ENCODE results near the gene MYF5.

Gene MYF5

DNA sequence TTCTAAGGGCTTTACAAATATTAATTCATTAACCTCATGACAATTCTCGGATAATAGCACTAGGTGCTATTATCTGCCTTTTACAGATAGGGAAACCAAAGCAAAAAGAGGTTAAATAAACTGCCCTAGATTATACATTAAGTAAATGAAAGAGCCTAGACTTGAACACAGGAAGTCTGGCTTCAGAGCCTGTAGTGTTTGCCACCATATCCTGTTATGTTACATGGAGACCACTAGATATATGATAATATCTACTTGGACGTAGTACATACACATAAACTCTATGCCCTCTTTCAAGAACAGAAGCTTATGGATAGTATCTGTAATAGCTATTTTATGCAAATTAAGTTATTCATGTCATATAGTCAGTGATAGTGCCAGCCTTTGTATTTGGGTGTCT, 26.2 kb upstream of the MYF5 start:
- Histone ChIP-seq H3K4me1 (ENCODE audit: control insufficient read depth, insufficient read depth, low read length) (no peaks in the 10 kb centered on the region), H3K9me3 (ENCODE audit: control insufficient read depth, low read length) (no peaks in the 10 kb centered on the region), H3K27me3 (ENCODE audit: control insufficient read depth, insufficient read depth, low read length, poor library complexity, severe bottlenecking) (no peaks in the 10 kb centered on the region), H3K4me3 (ENCODE audit: insufficient read depth, low read depth, low read length) (no peak overlapping the region), H3K36me3 (ENCODE audit: control insufficient read depth, insufficient read depth, low read length) (no peaks in the 10 kb centered on the region), H3K27ac (ENCODE audit: insufficient read depth, low read depth, low read length, poor library complexity, severe bottlenecking) (no peak overlapping the region)
- 100% methylated on average over 1 of the region's 2 CpGs; no CpG with 5 or more reads in 1 of the 2 experiments for WGBS, 2 experiments

DNA sequence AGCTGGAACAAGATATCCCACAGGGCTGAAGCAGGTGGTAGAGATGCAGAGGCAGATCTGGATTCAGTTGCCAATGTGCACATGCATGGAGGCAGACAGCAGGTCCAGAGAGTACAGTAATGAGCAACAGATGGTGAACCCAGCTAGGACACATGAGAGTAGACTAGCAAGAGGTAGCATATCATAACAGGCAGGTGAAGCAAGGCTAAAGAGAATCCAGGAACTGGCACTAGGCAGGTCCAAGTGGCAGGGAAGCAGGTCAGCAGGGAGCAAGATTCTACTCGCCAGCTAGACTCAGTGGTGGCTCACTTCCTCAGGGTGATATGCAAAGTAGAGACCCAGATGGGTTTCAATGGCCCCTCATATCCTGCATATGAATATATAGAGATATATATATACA, 24.6 kb upstream of the MYF5 start:
- H3K27ac ChIP-seq (ENCODE audit: insufficient read depth, low read depth, low read length, poor library complexity, severe bottlenecking) = no peak overlapping the region
- H3K4me1 ChIP-seq (ENCODE audit: control insufficient read depth, insufficient read depth, low read length) = no peaks in the 10 kb centered on the region
- H3K27me3 ChIP-seq (ENCODE audit: control insufficient read depth, insufficient read depth, low read length, poor library complexity, severe bottlenecking) = no peaks in the 10 kb centered on the region
- H3K4me3 ChIP-seq (ENCODE audit: insufficient read depth, low read depth, low read length) = no peak overlapping the region
- H3K9me3 ChIP-seq (ENCODE audit: control insufficient read depth, low read length) = no peaks in the 10 kb centered on the region
- 75 to 86% methylated on average over 1 of the region's 1 CpG for WGBS, 2 experiments
- no peaks in the 10 kb centered on the region for H3K36me3 ChIP-seq (ENCODE audit: control insufficient read depth, insufficient read depth, low read length)

DNA sequence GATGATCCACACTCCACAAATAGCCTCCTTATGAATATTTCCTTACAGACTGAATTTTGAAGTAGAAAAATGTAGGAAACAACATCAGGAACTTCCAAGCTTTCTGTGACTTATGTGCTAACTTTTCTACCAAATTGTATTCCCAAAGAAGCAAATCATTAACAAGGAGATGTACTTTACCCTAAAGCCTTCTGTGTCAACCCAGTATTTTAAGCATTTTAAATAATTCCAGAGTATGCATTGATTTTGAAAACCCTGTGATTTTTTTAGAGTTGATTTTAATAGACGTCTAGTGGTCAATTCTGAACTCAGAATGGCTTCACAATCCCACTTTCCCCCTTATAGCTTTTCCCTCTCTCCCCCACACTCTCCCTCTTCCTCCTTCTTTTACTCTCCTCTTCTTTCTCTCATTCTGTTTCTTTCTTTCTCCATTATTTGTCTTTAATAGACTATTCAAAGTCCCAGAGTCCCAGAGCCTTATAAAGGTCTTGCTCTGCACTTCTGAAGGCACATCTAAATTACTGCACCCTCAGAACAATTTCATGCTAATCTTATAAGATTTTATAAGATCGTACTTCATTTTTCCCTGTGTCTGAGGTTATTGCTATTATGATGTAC, 19.3 kb upstream of the MYF5 start:
- H3K4me1 ChIP-seq (ENCODE audit: control insufficient read depth, insufficient read depth, low read length) = no peaks in the 10 kb centered on the region
- no peak overlapping the region for H3K4me3 ChIP-seq (ENCODE audit: insufficient read depth, low read depth, low read length)
- no peak overlapping the region for H3K27ac ChIP-seq (ENCODE audit: insufficient read depth, low read depth, low read length, poor library complexity, severe bottlenecking)
- no peaks in the 10 kb centered on the region for H3K27me3 ChIP-seq (ENCODE audit: control insufficient read depth, insufficient read depth, low read length, poor library complexity, severe bottlenecking)
- no peaks in the 10 kb centered on the region for H3K36me3 ChIP-seq (ENCODE audit: control insufficient read depth, insufficient read depth, low read length)
- WGBS, 2 experiments = 83 to 90% methylated on average over 1 of the region's 2 CpGs
- no peaks in the 10 kb centered on the region for H3K9me3 ChIP-seq (ENCODE audit: control insufficient read depth, low read length)

DNA sequence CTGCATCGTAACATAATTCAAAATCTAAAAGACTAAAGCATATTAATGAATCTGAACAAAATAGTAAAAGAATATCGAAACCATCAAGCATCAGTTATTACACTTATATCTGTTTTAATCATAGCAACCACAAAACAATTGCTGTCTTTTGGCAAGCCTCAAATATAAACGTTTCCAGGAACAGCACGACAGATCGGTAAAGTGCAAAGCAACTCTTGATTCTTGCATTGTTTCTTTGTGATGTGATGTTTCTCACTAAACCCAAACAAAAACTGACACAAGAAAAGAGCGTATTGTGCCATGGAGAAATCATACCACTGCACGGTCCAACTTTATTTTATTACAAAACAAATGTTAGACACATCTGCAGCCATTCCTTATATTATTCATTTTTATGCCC, 18.5 kb upstream of the MYF5 start:
- H3K36me3 ChIP-seq (ENCODE audit: control insufficient read depth, insufficient read depth, low read length) = no peaks in the 10 kb centered on the region
- no peak overlapping the region for H3K27ac ChIP-seq (ENCODE audit: insufficient read depth, low read depth, low read length, poor library complexity, severe bottlenecking)
- H3K27me3 ChIP-seq (ENCODE audit: control insufficient read depth, insufficient read depth, low read length, poor library complexity, severe bottlenecking) = no peaks in the 10 kb centered on the region
- 91% methylated on average over 7 of the region's 7 CpGs for WGBS, 2 experiments
- no peaks in the 10 kb centered on the region for H3K9me3 ChIP-seq (ENCODE audit: control insufficient read depth, low read length)
- H3K4me1 ChIP-seq (ENCODE audit: control insufficient read depth, insufficient read depth, low read length) = no peaks in the 10 kb centered on the region
- H3K4me3 ChIP-seq (ENCODE audit: insufficient read depth, low read depth, low read length) = no peak overlapping the region

GRCh38 chr12:80698847-80699542, 17.7 kb upstream of the MYF5 start:
- Histone ChIP-seq H3K36me3 (ENCODE audit: control insufficient read depth, insufficient read depth, low read length) (no peaks in the 10 kb centered on the region), H3K27ac (ENCODE audit: insufficient read depth, low read depth, low read length, poor library complexity, severe bottlenecking) (no peak overlapping the region), H3K4me3 (ENCODE audit: insufficient read depth, low read depth, low read length) (no peak overlapping the region), H3K9me3 (ENCODE audit: control insufficient read depth, low read length) (no peaks in the 10 kb centered on the region), H3K27me3 (ENCODE audit: control insufficient read depth, insufficient read depth, low read length, poor library complexity, severe bottlenecking) (no peaks in the 10 kb centered on the region), H3K4me1 (ENCODE audit: control insufficient read depth, insufficient read depth, low read length) (no peaks in the 10 kb centered on the region)
- 91 to 94% methylated on average over 7 of the region's 7 CpGs for WGBS, 2 experiments

DNA sequence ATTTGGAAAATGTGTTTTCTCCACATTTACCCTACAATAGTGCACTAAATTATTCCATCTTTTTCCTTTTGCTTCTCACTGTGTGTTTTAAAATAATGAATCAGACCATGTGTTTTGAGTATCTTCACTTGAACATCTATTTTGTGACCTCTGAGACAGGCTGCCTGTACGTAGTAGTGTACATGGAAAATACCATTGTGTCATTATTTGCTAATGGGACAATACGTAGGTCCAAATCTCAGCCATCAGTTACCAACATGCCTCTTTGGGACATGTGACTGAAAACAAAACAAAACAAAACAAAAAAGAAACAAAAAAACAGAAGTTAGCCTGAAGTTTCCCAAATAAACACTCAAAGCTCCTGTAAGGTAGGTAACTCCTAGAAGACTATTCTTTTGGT, 16.4 kb upstream of the MYF5 start:
- no peaks in the 10 kb centered on the region for H3K27me3 ChIP-seq (ENCODE audit: control insufficient read depth, insufficient read depth, low read length, poor library complexity, severe bottlenecking)
- no peaks in the 10 kb centered on the region for H3K9me3 ChIP-seq (ENCODE audit: control insufficient read depth, low read length)
- H3K4me3 ChIP-seq (ENCODE audit: insufficient read depth, low read depth, low read length) = no peak overlapping the region
- H3K4me1 ChIP-seq (ENCODE audit: control insufficient read depth, insufficient read depth, low read length) = no peaks in the 10 kb centered on the region
- H3K27ac ChIP-seq (ENCODE audit: insufficient read depth, low read depth, low read length, poor library complexity, severe bottlenecking) = no peak overlapping the region
- 88 to 93% methylated on average over 2 of the region's 2 CpGs for WGBS, 2 experiments
- H3K36me3 ChIP-seq (ENCODE audit: control insufficient read depth, insufficient read depth, low read length) = no peaks in the 10 kb centered on the region

GRCh38 chr12:80701388-80701787, 15.3 kb upstream of the MYF5 start:
- Histone ChIP-seq H3K4me3 (ENCODE audit: insufficient read depth, low read depth, low read length) (no peak overlapping the region), H3K36me3 (ENCODE audit: control insufficient read depth, insufficient read depth, low read length) (no peaks in the 10 kb centered on the region), H3K27ac (ENCODE audit: insufficient read depth, low read depth, low read length, poor library complexity, severe bottlenecking) (no peak overlapping the region), H3K9me3 (ENCODE audit: control insufficient read depth, low read length) (no peaks in the 10 kb centered on the region), H3K4me1 (ENCODE audit: control insufficient read depth, insufficient read depth, low read length) (no peaks in the 10 kb centered on the region), H3K27me3 (ENCODE audit: control insufficient read depth, insufficient read depth, low read length, poor library complexity, severe bottlenecking) (peaks cover 9% of the 10 kb centered on the region)
- 77 to 82% methylated on average over 1 to 2 of the region's 2 CpGs for WGBS, 2 experiments

GRCh38 chr12:80702889-80703805, 13.6 kb upstream of the MYF5 start:
- Histone ChIP-seq H3K4me1 (ENCODE audit: control insufficient read depth, insufficient read depth, low read length) (no peaks in the 10 kb centered on the region), H3K9me3 (ENCODE audit: control insufficient read depth, low read length) (no peaks in the 10 kb centered on the region), H3K27me3 (ENCODE audit: control insufficient read depth, insufficient read depth, low read length, poor library complexity, severe bottlenecking) (peaks cover 26% of the 10 kb centered on the region), H3K36me3 (ENCODE audit: control insufficient read depth, insufficient read depth, low read length) (no peaks in the 10 kb centered on the region), H3K27ac (ENCODE audit: insufficient read depth, low read depth, low read length, poor library complexity, severe bottlenecking) (no peak overlapping the region), H3K4me3 (ENCODE audit: insufficient read depth, low read depth, low read length) (no peak overlapping the region)
- 67 to 68% methylated on average over 11 of the region's 12 CpGs for WGBS, 2 experiments

- no peak overlapping the region for H3K27ac ChIP-seq (ENCODE audit: insufficient read depth, low read depth, low read length, poor library complexity, severe bottlenecking)
- WGBS, 2 experiments = 88 to 100% methylated on average over 1 to 2 of the region's 2 CpGs
These were observed 12.3 kb upstream of the MYF5 start for GRCh38 chr12:80704420-80704819.

More at GRCh38 chr12:80704420-80704819, 12.3 kb upstream of the MYF5 start:
- no peaks in the 10 kb centered on the region for H3K4me1 ChIP-seq (ENCODE audit: control insufficient read depth, insufficient read depth, low read length)
- H3K9me3 ChIP-seq (ENCODE audit: control insufficient read depth, low read length) = no peaks in the 10 kb centered on the region
- no peaks in the 10 kb centered on the region for H3K36me3 ChIP-seq (ENCODE audit: control insufficient read depth, insufficient read depth, low read length)
- H3K27me3 ChIP-seq (ENCODE audit: control insufficient read depth, insufficient read depth, low read length, poor library complexity, severe bottlenecking) = peaks cover 39% of the 10 kb centered on the region
- no peak overlapping the region for H3K4me3 ChIP-seq (ENCODE audit: insufficient read depth, low read depth, low read length)

All from ectodermal cell (in vitro differentiated cells).